Epithelial cell of prostate (primary cell): Measurements from ENCODE around the gene GAB3.

ENCODE experiments used
- DNase-seq: peaks from one replicate; pipeline ENCODE4 v3.0.0-alpha.2; 2011; ENCODE audit warnings: low read depth, low spot score
- H3K27ac ChIP-seq: fragments of 450-650 bp; 2 replicates; pipeline ENCODE4 v1.5.1; 2017; ENCODE audit warnings: mild to moderate bottlenecking

GAB3 gene

GRCh38 chrX:154750301-154751202 is at the start of gene GAB3:
GAB3 (minus strand) TSS chrX:154751077; CDS start chrX:154751025, 52 bp downstream.
- no peak for DNase-seq
- no peak within 1 kb of the TSS for H3K27ac ChIP-seq

DNA sequence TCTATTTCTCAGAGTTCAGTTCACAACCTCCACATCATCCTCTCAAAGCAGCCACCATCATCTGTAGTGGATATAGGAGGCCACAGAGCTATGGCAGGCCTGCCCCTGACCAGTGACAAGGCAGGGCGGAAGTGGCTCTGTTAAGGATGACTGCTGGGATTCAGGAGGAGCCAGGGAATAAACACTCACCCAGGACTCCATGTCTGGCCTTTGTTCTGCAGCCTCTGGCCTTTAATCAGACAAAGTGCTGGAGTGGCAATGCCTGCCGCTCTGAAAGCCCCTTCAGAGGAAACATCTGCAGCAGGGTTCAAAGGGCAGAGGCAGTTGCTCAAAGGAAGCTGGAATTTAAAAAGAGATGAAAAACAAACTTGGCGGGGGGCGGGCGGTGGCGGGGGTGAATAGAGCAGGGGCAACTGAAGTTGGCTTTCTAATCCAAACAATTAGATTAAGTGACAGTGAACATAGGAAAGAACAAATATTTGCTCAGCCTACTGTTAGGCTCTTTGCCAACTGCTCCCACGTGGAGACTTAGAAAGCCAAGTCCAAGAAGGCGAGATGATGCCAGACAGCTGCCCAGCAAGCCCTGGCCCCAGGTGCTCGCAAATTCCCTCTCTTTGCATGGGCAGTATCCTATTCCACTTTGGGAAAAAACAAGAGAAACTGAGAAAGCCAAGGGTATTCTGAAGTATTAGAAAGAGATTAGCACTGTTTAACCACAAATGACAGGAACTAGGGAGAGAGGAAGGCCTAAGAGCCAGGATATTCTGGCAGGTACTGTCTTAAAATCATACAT is 48.9 kb upstream of the GAB3 start:
- peak overlapping the region; percentile 35 for H3K27ac ChIP-seq
- no peak for DNase-seq

GRCh38 chrX:154797006-154797405 is 46.1 kb upstream of the GAB3 start:
- DNase-seq: no peak
- H3K27ac ChIP-seq: no peak overlapping the region

GRCh38 chrX:154795016-154795415 is 44.1 kb upstream of the GAB3 start:
- no peak for DNase-seq
- no peak overlapping the region for H3K27ac ChIP-seq

GRCh38 chrX:154793084-154793795 is 42.4 kb upstream of the GAB3 start:
- DNase-seq: no peak
- H3K27ac ChIP-seq: no peak overlapping the region

GRCh38 chrX:154791939-154792338 is 41.1 kb upstream of the GAB3 start:
- no peak for DNase-seq
- no peak overlapping the region for H3K27ac ChIP-seq

DNA sequence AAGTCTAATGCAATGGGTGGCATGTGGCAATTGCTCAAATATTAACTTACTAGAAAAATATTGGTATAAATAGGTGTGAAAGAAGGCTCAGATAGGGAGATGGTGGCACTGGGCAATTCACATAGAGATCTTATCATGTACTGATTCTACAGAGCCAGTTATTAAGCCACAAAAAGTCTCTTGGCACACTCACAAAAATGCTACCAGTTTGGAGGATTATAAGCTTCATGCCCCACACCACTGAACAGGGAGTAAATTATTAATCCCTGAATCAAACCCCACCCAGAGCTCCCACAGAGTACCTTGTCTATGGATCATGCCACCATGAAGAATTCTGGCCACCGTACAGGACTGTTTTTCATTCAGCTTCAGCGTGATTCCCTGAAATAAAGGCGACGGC is 40.6 kb upstream of the GAB3 start:
- no peak for DNase-seq
- no peak overlapping the region for H3K27ac ChIP-seq

DNA sequence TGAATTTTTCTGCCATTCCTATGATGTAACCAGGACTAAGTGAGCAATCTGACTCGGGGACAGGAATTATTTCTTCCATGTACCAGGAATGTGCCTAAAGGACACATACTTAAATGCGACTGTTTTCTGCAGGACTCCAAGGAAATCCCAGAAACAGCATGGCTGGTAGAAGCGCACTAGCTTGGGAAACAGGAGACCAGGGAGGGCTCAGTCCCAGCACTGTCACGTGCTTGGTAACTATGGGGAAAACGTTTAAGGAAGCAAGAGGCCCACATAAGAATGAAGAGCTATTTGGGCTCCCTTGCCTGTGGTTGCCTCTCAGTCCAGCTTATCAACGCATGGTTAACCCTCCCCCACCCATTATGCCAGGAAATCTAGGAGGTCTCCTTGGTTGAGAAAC is 34.8 kb upstream of the GAB3 start:
- H3K27ac ChIP-seq: no peak overlapping the region
- DNase-seq: no peak

DNA sequence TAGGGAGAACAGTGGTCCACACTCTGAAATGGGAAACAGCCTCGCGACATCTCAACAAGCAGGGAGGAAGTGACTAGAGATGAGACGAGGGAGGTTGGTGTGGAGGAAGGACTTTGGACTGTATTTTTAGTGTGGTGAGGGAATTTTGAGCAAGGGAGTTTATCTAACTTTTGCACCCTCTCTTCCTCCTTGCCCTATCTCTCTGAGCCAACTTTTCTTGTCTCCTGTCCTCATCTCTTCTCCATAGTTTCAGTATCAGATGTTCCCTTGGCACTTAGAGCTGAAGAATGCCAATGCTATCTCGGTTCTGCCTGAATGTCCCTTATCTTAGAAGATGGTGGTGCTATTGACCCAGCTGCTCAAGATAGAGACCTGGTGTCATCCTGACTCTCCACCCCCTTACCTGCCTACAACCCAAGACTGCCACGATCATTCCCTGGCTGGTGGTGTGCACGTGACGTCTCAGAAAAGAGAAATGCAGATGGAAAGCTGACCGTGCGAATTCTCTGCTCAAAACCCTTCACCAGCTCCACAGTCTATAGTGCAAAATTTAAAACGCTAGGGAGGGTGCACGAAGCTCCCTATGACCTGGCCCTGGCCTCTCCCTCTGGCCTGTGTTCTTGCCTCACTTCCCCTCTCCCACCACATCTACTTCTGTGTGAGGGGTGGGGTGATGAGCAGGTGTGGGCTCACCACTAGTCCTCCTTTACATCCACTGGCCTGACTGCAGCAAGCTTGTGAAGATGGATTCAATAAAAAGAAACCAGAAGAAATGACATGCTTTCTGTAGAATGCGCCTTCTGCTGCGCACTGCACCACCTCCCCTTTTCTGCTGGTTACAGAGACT is 33.5 kb upstream of the GAB3 start:
- no peak overlapping the region for H3K27ac ChIP-seq

GRCh38 chrX:154780968-154781367 is 30.1 kb upstream of the GAB3 start:
- no peak overlapping the region for H3K27ac ChIP-seq
- DNase-seq: no peak

More for the DNA sequence above, 33.5 kb upstream of the GAB3 start:
- DNase-seq: no peak

- H3K27ac ChIP-seq: no peak overlapping the region
- no peak for DNase-seq
Measured at GRCh38 chrX:154779261-154779660, 28.4 kb upstream of the GAB3 start.

GRCh38 chrX:154776753-154777152 is 25.9 kb upstream of the GAB3 start:
- H3K27ac ChIP-seq: no peak overlapping the region
- DNase-seq: no peak

- H3K27ac ChIP-seq: no peak overlapping the region
- DNase-seq: peak; percentile 1
Measured at GRCh38 chrX:154775419-154776349, 24.8 kb upstream of the GAB3 start.

- DNase-seq: no peak
- H3K27ac ChIP-seq: no peak overlapping the region
Measured at GRCh38 chrX:154774622-154775021, 23.7 kb upstream of the GAB3 start.

- peak; percentile 72 for DNase-seq
- peak within 1 kb of the TSS; percentile 66 for H3K27ac ChIP-seq
Measured at GRCh38 chrX:154762537-154763296, 11.8 kb upstream of the GAB3 start, which contains the start of gene DKC1. DKC1 (plus strand) TSS chrX:154762864; CDS start chrX:154762966, 102 bp downstream.

DNA sequence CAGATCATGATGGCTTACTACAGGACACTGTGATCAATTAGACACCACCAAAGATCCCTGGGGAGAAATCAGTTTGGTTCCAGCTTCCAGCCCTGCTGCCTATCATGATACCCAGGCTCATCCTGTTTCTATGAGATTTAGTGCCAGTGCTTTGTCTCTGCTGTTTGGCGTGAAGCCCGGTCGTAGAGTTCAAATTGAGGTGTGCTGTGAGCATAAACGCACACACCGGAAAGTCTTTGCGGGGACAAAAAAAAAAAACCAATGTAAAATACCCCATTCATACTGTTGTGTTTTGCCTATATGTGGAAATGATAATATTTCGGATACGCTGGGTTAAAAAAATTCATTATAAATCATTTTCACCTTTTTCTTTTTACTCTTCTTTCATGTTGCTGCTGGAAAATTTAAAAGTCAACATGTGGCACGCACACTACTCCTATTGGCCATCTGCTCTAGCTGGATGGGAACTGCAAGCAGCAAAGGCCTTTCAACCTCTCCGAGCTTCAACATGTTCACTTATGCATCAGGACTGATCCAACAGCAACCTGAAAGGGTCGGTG is 11.2 kb upstream of the GAB3 start:
- no peak for DNase-seq
- peak overlapping the region; percentile 66 for H3K27ac ChIP-seq

GRCh38 chrX:154758696-154759095 is 7.8 kb upstream of the GAB3 start:
- H3K27ac ChIP-seq: no peak overlapping the region
- DNase-seq: no peak
